ENCODE results near the gene COX4I1.

The COX4I1 gene

GRCh38 chr16:85767531-85767930, 32.0 kb upstream of the COX4I1 start:
- no peak for DNase-seq (ENCODE audit: low spot score)

- no peak for DNase-seq (ENCODE audit: low spot score)
Observed at GRCh38 chr16:85768199-85768598, 31.3 kb upstream of the COX4I1 start.

GRCh38 chr16:85770741-85771140, 28.8 kb upstream of the COX4I1 start:
- no peak for DNase-seq (ENCODE audit: low spot score)

- DNase-seq (ENCODE audit: low spot score) = no peak
Observed at GRCh38 chr16:85773044-85773443, 26.5 kb upstream of the COX4I1 start.

GRCh38 chr16:85774136-85774535, 25.4 kb upstream of the COX4I1 start:
- no peak for DNase-seq (ENCODE audit: low spot score)

GRCh38 chr16:85774811-85775210, 24.7 kb upstream of the COX4I1 start:
- DNase-seq (ENCODE audit: low spot score) = no peak

- DNase-seq (ENCODE audit: low spot score) = no peak
Observed at GRCh38 chr16:85777583-85778310, 21.7 kb upstream of the COX4I1 start.

GRCh38 chr16:85778873-85779272, 20.6 kb upstream of the COX4I1 start:
- no peak for DNase-seq (ENCODE audit: low spot score)

GRCh38 chr16:85780281-85780680, 19.2 kb upstream of the COX4I1 start:
- no peak for DNase-seq (ENCODE audit: low spot score)

GRCh38 chr16:85781156-85781555, 18.3 kb upstream of the COX4I1 start:
- no peak for DNase-seq (ENCODE audit: low spot score)

GRCh38 chr16:85781695-85782370, 17.7 kb upstream of the COX4I1 start:
- DNase-seq (ENCODE audit: low spot score) = no peak

- no peak for DNase-seq (ENCODE audit: low spot score)
Observed at GRCh38 chr16:85782451-85782850, 17.0 kb upstream of the COX4I1 start.

- DNase-seq (ENCODE audit: low spot score) = no peak
Observed at GRCh38 chr16:85783441-85783840, 16.1 kb upstream of the COX4I1 start.

GRCh38 chr16:85784813-85785212, 14.7 kb upstream of the COX4I1 start:
- no peak for DNase-seq (ENCODE audit: low spot score)

- no peak for DNase-seq (ENCODE audit: low spot score)
Observed at GRCh38 chr16:85785927-85786326, 13.6 kb upstream of the COX4I1 start.

- no peak for DNase-seq (ENCODE audit: low spot score)
Observed at GRCh38 chr16:85788819-85789218, 10.7 kb upstream of the COX4I1 start.

- no peak for DNase-seq (ENCODE audit: low spot score)
Observed at GRCh38 chr16:85789773-85790172, 9.7 kb upstream of the COX4I1 start.

- no peak for DNase-seq (ENCODE audit: low spot score)
Observed at GRCh38 chr16:85793662-85794298, 5.7 kb upstream of the COX4I1 start.

GRCh38 chr16:85794696-85795095, 4.8 kb upstream of the COX4I1 start:
- DNase-seq (ENCODE audit: low spot score) = no peak

- DNase-seq (ENCODE audit: low spot score) = no peak
Observed at GRCh38 chr16:85796152-85796551, 3.3 kb upstream of the COX4I1 start.

- DNase-seq (ENCODE audit: low spot score) = no peak
Observed at GRCh38 chr16:85796599-85796998, 2.9 kb upstream of the COX4I1 start.

GRCh38 chr16:85798283-85798776, 1.2 kb upstream of the COX4I1 start:
- no peak for DNase-seq (ENCODE audit: low spot score)

- peak; percentile 70 for DNase-seq (ENCODE audit: low spot score)
Observed at GRCh38 chr16:85798901-85799496, 496 bp upstream of the COX4I1 start.

All from left forelimb (tissue), 1 donor.